ENCODE results near the gene TRIP12.
"Not testable (repeated sequence)": the region's sequence is repeated elsewhere in the genome, so short reads cannot be mapped to it uniquely, and the experiment has no call there.

The TRIP12 gene

DNA sequence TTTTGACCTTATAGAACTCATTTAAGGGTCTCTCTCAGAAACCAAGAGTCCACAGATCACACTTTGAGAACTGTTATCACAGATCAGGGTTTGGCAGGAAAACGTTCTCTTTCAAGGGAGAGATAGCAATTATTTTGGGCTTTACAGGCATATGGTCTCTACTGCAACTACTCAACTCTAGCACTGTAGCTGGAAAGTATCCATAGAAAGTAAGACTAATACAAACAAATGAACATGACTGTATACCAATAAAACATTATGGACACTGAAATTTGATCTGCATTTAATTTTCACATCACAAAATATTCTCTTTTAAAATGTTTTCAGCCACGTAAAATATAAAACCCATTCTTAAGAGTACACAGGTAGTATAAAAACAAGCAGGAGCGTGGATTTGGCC is 100.5 kb downstream of the TRIP12 start:
- no peak for DNase-seq

DNA sequence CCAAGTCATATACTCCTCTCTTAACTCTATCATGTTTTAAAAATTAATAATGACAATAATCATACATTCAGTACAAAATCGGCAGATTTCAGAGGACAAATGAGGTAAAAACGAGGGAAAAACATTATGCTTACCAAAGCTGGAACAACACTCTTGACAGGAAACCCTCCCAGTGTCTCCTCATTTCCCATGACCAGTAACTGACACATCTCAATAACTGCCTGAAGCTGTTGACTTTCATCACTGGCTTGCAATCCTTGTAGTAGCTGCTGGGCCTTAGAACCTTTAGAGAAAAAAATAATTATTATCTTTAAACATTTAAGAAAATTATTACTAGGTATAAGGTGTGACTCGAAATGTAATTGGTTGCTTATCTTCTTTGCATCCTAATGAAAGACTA is 103.6 kb downstream of the TRIP12 start:
- DNase-seq, result no peak

- DNase-seq, result no peak
These were observed 106.0 kb downstream of the TRIP12 start for GRCh38 chr2:229815858-229816257.

DNA sequence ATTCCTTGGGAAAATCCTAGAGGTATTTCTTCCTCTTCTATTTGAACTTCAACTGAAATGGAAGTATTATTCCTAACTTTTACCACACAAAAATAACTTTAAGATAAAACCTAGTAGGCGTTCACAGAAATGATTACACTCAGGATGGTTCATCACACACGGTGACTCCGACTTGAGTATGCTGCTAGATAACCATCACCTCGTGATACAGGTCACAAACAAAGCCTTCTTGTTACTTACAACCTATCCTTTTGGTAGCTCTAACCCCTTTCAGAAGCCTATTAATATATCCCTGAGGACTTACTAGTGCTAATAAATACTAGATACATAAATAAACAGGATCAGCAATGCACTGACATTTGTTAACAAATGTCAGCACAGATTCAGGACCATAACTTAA is 106.5 kb downstream of the TRIP12 start:
- no peak for DNase-seq

- DNase-seq, result no peak
These were observed 111.0 kb downstream of the TRIP12 start for GRCh38 chr2:229810786-229811185.

DNA sequence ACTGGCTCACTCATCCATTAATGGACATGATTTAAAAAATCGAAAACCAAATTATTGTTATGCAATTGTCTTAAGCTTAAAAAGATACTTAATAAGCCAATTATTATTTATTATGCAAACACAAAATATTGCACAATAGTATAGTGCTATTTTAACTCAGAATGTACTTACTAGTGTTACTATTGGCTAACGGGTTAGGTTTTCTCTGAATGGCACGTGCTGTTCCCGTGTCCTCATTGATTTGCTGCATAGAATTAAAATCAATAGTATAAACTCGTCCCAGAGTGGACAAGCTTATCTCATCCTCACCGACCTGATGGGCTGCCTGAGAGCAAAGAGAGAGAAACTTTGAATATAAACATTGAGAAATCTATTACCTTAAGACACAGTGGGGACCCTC is 116.2 kb downstream of the TRIP12 start:
- DNase-seq, result no peak

GRCh38 chr2:229802785-229803184 is 119.0 kb downstream of the TRIP12 start:
- DNase-seq, result no peak

GRCh38 chr2:229800997-229801754 is 120.6 kb downstream of the TRIP12 start:
- DNase-seq, result peak; percentile 79

GRCh38 chr2:229798446-229799155 is 123.2 kb downstream of the TRIP12 start:
- DNase-seq, result no peak

GRCh38 chr2:229795058-229795457 is 126.8 kb downstream of the TRIP12 start:
- DNase-seq, result no peak

DNA sequence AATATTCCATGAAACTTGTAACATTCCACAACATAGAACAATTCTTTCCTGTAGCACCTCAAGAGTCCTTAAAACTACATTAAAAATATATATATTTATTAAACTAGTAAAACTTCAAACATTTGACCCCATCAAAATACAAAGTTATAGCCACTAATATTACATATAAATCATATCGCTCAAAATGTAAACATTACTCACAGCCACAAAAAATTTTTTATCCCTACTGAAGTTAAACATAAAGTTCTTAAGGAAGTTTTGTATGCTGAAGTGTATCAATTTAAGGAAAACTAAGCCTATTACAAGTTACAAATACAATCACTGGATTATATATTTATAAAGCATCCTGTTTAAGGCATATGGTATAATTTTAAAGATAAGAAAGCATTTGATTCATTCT is 127.2 kb downstream of the TRIP12 start:
- no peak for DNase-seq

DNA sequence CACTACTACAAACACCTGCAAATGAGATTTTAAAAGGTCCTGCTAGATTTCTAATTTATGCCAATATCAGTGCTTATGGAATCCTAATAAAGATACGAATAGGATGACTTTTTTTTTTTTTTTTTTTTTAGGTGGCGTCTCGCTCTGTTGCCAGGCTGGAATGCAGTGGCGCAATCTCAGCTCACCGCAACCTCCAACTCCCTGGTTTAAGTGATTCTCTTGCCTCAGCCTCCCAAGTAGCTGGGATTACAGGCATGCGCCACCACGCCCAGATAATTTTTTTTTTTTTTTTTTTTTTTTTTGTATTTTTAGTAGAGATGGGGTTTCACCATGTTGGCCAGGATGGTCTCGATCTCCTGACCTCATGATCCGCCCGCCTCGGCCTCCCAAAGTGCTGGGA is 135.5 kb downstream of the TRIP12 start:
- not testable (repeated sequence) for DNase-seq

DNA sequence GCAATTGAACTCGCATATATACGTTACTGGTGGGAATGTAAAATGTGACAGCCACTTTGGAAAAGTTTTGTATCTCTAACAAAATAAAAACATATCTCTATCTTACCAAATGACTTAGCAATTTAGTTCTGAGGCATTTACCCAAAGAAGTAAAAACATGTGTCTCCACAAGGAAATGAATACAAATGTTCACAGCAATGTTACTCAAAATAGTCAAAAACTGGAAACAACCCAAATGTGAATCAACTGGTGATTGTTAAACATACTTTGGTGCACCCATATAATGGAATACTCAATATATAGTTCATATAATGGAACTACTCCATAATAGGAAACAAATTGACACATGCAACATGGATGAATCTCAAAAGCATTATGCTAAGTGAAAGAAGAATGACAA is 137.0 kb downstream of the TRIP12 start:
- DNase-seq, result no peak

GRCh38 chr2:229783108-229783721 is 138.6 kb downstream of the TRIP12 start:
- DNase-seq, result no peak

- no peak for DNase-seq
These were observed 140.7 kb downstream of the TRIP12 start for GRCh38 chr2:229780856-229781773.

DNA sequence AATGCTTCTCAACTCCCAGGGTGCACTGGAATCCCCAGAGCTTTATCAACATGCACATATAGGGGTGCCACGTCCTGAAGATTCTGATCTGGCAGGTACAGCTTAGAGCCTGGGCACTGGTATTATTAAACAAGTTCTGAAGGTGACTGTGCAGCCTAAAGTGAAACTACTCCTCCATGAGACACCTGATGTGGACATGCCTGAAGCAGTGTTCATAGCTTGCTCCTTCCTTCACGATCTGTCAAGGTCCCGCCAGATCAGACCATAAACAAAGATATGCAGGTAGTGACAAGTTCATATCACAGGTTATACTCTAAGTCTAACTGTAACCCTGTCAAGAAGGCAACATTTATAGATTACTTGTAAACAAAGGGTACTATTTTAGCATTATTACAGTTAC is 142.2 kb downstream of the TRIP12 start:
- no peak for DNase-seq

DNA sequence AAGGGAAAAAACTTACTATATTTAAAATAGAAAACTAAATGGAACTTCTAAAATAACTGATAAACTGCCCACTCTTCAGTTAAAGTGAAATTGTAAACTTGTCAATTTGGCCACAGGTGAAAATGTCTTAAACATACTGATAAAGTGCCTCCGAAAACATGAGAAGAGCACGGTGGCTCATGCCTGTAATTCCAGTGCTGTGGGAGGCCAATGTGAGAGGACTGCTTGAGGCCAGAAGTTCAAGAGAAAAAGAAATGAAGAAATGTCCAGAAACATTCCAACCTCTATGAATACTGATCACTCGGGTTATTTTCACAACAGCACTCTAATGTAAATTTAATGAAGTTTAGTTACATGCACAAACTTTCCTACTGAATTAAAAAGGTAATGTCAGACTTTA is 144.1 kb downstream of the TRIP12 start:
- DNase-seq, result no peak

GRCh38 chr2:229775614-229776313 is 146.0 kb downstream of the TRIP12 start:
- DNase-seq, result no peak

GRCh38 chr2:229774237-229774636 is 147.6 kb downstream of the TRIP12 start:
- DNase-seq, result no peak

DNA sequence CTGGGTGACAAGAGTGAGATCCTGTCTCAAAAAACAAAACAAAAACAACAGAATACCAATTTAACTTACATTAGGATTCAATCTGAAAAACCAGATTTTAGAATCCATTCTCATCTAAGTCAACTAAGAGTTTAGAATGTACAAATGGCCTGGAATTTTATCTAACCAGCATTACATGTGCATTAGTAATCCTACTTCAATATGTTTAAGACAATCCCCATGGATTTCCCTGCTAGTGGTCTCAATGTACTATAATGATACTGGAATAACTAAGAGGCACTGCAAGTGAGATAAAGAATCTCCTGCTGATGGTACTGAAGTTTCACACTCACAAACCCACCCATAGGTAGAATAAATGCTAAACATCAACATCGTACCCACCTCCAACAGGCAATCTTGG is 153.6 kb downstream of the TRIP12 start:
- DNase-seq, result no peak

DNA sequence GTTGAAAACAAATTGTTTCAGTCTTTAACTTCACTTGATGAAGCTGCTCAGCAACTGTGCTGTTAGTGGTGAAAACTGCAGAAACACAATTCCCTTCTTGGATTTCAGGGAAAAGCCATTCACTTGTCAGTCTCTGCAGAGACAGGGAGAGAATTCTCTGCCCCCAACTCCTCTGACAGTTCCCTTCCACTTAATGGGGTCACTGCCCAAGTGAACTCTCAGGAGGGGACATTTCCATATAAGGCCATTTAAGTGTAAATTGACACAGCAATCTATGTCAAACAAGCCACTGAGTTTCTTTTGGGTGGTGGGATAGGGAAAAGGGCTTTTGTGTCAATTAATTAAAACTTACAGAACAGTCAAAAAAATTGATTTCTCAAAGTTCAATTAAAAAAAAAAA is 156.1 kb downstream of the TRIP12 start:
- no peak for DNase-seq

GRCh38 chr2:229761663-229762062 is 160.1 kb downstream of the TRIP12 start:
- DNase-seq, result no peak
